Measurements from ENCODE around the gene WDR81.
"Not testable (repeated sequence)": the region's sequence is repeated elsewhere in the genome, so short reads cannot be mapped to it uniquely, and the experiment has no call there.

The WDR81 gene

GRCh38 chr17:1755827-1756262, 31.3 kb downstream of the WDR81 start:
- DNase-seq: no peak

GRCh38 chr17:1758807-1759206, 34.3 kb downstream of the WDR81 start:
- no peak for DNase-seq

GRCh38 chr17:1759529-1759928, 35.0 kb downstream of the WDR81 start:
- no peak for DNase-seq

GRCh38 chr17:1762233-1762900, 37.9 kb downstream of the WDR81 start:
- DNase-seq: no peak

GRCh38 chr17:1762901-1763898, 38.7 kb downstream of the WDR81 start:
- no peak for DNase-seq

GRCh38 chr17:1764284-1764683, 39.8 kb downstream of the WDR81 start:
- no peak for DNase-seq

- DNase-seq: not testable (repeated sequence)
Observed at GRCh38 chr17:1764705-1765104, 40.2 kb downstream of the WDR81 start.

- DNase-seq: no peak
Observed at GRCh38 chr17:1765576-1765975, 41.1 kb downstream of the WDR81 start.

- DNase-seq: no peak
Observed at GRCh38 chr17:1766382-1767135, 42.1 kb downstream of the WDR81 start.

- DNase-seq: no peak
Observed at GRCh38 chr17:1767358-1767757, 42.9 kb downstream of the WDR81 start.

- no peak for DNase-seq
Observed at GRCh38 chr17:1769822-1770477, 45.4 kb downstream of the WDR81 start.

GRCh38 chr17:1773000-1773695, 48.6 kb downstream of the WDR81 start:
- DNase-seq: not testable (repeated sequence)

GRCh38 chr17:1773696-1774181, 49.2 kb downstream of the WDR81 start:
- DNase-seq: no peak

GRCh38 chr17:1774390-1775176, 50.1 kb downstream of the WDR81 start:
- DNase-seq: no peak

GRCh38 chr17:1776328-1776727, 51.8 kb downstream of the WDR81 start:
- no peak for DNase-seq

GRCh38 chr17:1776857-1777256, 52.4 kb downstream of the WDR81 start:
- DNase-seq: no peak

GRCh38 chr17:1779571-1780131, 55.1 kb downstream of the WDR81 start:
- no peak for DNase-seq

GRCh38 chr17:1782171-1782567, 57.7 kb downstream of the WDR81 start:
- DNase-seq: no peak

GRCh38 chr17:1783271-1783670, 58.8 kb downstream of the WDR81 start:
- no peak for DNase-seq

GRCh38 chr17:1783834-1784611, 59.5 kb downstream of the WDR81 start:
- DNase-seq: no peak
